GM12878 (cell line): ENCODE measurements around the gene OR1B1.

ENCODE experiments used
- CTCF ChIP-seq, 3 experiments: IDR thresholded peaks in 2 of 3; conservative IDR thresholded peaks in 1 of 3; 2 replicates each; pipeline ENCODE4 v1.5.1; 2011; ENCODE audit warnings: low read depth in 3 of 3, low read length in 3 of 3, mild to moderate bottlenecking in 3 of 3, control low read depth in 2 of 3, moderate library complexity in 2 of 3, inconsistent platforms in 1 of 3, mixed read lengths in 1 of 3; ENCODE audit not compliant: control insufficient read depth in 2 of 3, insufficient read depth in 1 of 3; ENCODE audit errors: extremely low read depth in 1 of 3
- POLR2AphosphoS5 ChIP-seq: IDR thresholded peaks from 2 replicates; pipeline ENCODE4 v1.6.1; 2011; ENCODE audit warnings: mild to moderate bottlenecking, low read length, inconsistent platforms
- RAD21 ChIP-seq: IDR thresholded peaks from 2 replicates; pipeline ENCODE4 v1.6.1; 2011; ENCODE audit warnings: mild to moderate bottlenecking, low read depth, low read length, moderate library complexity; ENCODE audit not compliant: insufficient read depth
- SUPT20H ChIP-seq: IDR thresholded peaks from 2 replicates; pipeline ENCODE4 v1.6.1; 2011; ENCODE audit warnings: low read depth, mild to moderate bottlenecking, low read length, moderate library complexity, borderline replicate concordance; ENCODE audit not compliant: control insufficient read depth
- TCF7 ChIP-seq: IDR thresholded peaks from 2 replicates; pipeline ENCODE4 v1.6.1; 2014; ENCODE audit warnings: antibody characterized with exemption, borderline replicate concordance

DNA sequence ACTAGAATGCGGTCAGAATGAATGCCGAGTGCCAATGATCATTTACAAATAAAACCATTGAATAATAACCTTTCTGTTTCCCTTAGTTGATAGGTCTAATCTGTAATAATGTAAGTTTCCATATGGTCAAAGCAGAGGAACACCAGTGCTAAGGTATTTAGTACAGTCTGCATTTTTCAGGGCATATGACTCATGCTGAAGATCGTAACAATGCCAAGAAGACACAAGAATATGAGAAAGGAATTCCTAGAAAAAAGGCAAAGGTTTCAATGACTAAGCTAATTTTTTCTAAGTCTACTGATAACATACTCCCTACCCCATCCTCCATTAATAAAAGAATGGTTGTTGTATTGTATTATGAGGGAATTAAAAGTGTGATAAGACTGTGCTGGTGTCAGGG, 77.1 kb downstream of the OR1B1 start:
- TF ChIP-seq CTCF (IDR thresholded peaks at IDR 0.05 in 2 of 3, conservative IDR thresholded peaks at IDR 0.05 in 1 of 3; ENCODE audit: control insufficient read depth in 2 of 3, extremely low read depth in 1 of 3, insufficient read depth in 1 of 3, low read depth in 3 of 3, low read length in 3 of 3): no peak
- no peak for TF ChIP-seq TCF7
- TF ChIP-seq RAD21: no peak
- TF ChIP-seq SUPT20H: no peak
- no peak for TF ChIP-seq POLR2AphosphoS5
